Vagina (tissue), 2 donors: ENCODE results near the gene NEMP2.

Source experiments
- POLR2A ChIP-seq, 2 donors: fragments of 450-650 bp; IDR thresholded peaks; one replicate each; pipeline ENCODE4 v1.6.1; 2017; ENCODE audit warnings: antibody characterized with exemption in 2 of 2, mild to moderate bottlenecking in 2 of 2, moderate library complexity in 2 of 2
- POLR2AphosphoS5 ChIP-seq, 2 donors: sonication (generic); formaldehyde crosslinking; IDR thresholded peaks; one replicate each; pipeline ENCODE4 v1.9.0; 2017; ENCODE audit warnings: antibody characterized with exemption in 2 of 2, mild to moderate bottlenecking in 2 of 2, low read depth in 1 of 2; ENCODE audit not compliant: insufficient read depth in 1 of 2
- TF ChIP-seq, protein P1 (sequence below), 3 experiments: fragments of 450-650 bp in 2 of 3; fragments of 200-600 bp in 1 of 3; sonication (generic) in 1 of 3; IDR thresholded peaks; one replicate each; pipeline ENCODE4 v1.5.1; 2017 to 2019; ENCODE audit warnings: antibody characterized with exemption in 3 of 3, mild to moderate bottlenecking in 2 of 3, moderate library complexity in 2 of 3

DNA sequence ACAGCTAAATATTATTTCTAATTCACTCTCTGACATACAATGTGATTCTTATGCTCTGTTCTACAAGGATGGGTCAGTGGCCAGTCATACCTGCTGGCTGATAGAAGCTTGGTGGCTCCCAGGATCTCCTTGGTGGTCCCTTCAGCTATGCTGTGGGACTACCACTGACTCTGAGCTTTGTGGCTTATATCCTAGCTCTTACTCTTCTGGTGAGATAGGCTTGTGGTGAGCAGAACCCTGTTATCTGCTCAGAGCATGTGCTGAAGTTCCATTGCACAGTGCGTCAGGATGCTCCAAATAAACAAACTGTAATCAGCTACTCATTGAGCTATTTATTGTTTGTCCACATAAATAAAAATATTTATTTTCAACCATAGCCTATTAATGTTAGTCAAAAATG, 74.6 kb downstream of the NEMP2 start:
- TF ChIP-seq, protein P1, sequence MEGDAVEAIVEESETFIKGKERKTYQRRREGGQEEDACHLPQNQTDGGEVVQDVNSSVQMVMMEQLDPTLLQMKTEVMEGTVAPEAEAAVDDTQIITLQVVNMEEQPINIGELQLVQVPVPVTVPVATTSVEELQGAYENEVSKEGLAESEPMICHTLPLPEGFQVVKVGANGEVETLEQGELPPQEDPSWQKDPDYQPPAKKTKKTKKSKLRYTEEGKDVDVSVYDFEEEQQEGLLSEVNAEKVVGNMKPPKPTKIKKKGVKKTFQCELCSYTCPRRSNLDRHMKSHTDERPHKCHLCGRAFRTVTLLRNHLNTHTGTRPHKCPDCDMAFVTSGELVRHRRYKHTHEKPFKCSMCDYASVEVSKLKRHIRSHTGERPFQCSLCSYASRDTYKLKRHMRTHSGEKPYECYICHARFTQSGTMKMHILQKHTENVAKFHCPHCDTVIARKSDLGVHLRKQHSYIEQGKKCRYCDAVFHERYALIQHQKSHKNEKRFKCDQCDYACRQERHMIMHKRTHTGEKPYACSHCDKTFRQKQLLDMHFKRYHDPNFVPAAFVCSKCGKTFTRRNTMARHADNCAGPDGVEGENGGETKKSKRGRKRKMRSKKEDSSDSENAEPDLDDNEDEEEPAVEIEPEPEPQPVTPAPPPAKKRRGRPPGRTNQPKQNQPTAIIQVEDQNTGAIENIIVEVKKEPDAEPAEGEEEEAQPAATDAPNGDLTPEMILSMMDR (IDR thresholded peaks at IDR 0.05) = no peak
- TF ChIP-seq POLR2AphosphoS5 (IDR thresholded peaks at IDR 0.05; ENCODE audit: insufficient read depth in 1 of 2, low read depth in 1 of 2) = no peak
- no peak for TF ChIP-seq POLR2A (IDR thresholded peaks at IDR 0.05)
